Caco-2 (cell line): Measurements from ENCODE around the gene BTLA. TPM values are rescaled to one million over a fixed set of nuclear protein-coding genes. Genes with fewer than 3 reads are reported as not detected.
"Not testable (repeated sequence)": the region's sequence is repeated elsewhere in the genome, so short reads cannot be mapped to it uniquely, and the experiment has no call there.

Experiments used
- BruUV-seq: library from RNA; stranded (reverse); fragments of 400-500 nt; replicated peaks from 2 replicates; lab custom pipeline; 2021; lab: Mats Ljungman, UMichigan
- CTCF ChIA-PET: fragments of 300-600 bp; sonication (Branson Sonifier 250); formaldehyde crosslinking; loops from one replicate; lab custom pipeline; 2022; ENCODE audit warnings: antibody characterized with exemption; lab: Charles Lee
- POLR2A ChIA-PET: fragments of 300-600 bp; sonication (Branson Sonifier 250); formaldehyde crosslinking; loops from one replicate; lab custom pipeline; 2022; ENCODE audit warnings: antibody characterized with exemption; lab: Charles Lee
- DNase-seq, 2 experiments: peaks; one replicate each; pipeline versions ENCODE4 v3.0.0 to v3.0.0-alpha.2; 2020 to 2022
- H3K27me3 ChIP-seq: replicated peaks from 2 replicates; pipeline ENCODE4 v1.6.0; 2011; ENCODE audit warnings: low read length; ENCODE audit not compliant: control insufficient read depth, insufficient read depth
- H3K36me3 ChIP-seq: 2 replicates; pipeline ENCODE4 v1.5.1; 2011; ENCODE audit warnings: low read length; ENCODE audit not compliant: control insufficient read depth, insufficient read depth
- H3K4me1 ChIP-seq: fragments of 250-450 bp; sonication (Bioruptor Pico); 2 replicates; pipeline ENCODE4 v1.5.1; 2020; ENCODE audit warnings: mild to moderate bottlenecking
- H3K4me3 ChIP-seq: 2 replicates; pipeline ENCODE4 v1.5.1; 2011; ENCODE audit warnings: low read depth, mild to moderate bottlenecking, control low read depth, low read length
- H3K9me3 ChIP-seq: fragments of 250-450 bp; sonication (Bioruptor Pico); 2 replicates; pipeline ENCODE4 v1.5.1; 2020; ENCODE audit warnings: mild to moderate bottlenecking, moderate library complexity
- H3K27ac Mint-ChIP-seq: one replicate; pipeline ENCODE4 v1.8.0; 2022; ENCODE audit warnings: mixed read lengths; ENCODE audit not compliant: unreplicated experiment
- H3K27me3 Mint-ChIP-seq: one replicate; pipeline ENCODE4 v1.8.0; 2022; ENCODE audit warnings: mixed read lengths; ENCODE audit not compliant: insufficient read depth, unreplicated experiment
- H3K36me3 Mint-ChIP-seq: one replicate; pipeline ENCODE4 v1.8.0; 2022; ENCODE audit warnings: mild to moderate bottlenecking, mixed read lengths; ENCODE audit not compliant: insufficient read depth, unreplicated experiment
- H3K4me1 Mint-ChIP-seq: one replicate; pipeline ENCODE4 v1.8.0; 2022; ENCODE audit warnings: low read depth, mixed read lengths; ENCODE audit not compliant: unreplicated experiment
- H3K4me3 Mint-ChIP-seq: one replicate; pipeline ENCODE4 v1.8.0; 2022; ENCODE audit warnings: mild to moderate bottlenecking, moderate library complexity, mixed read lengths; ENCODE audit not compliant: unreplicated experiment
- H3K9me3 Mint-ChIP-seq: one replicate; pipeline ENCODE4 v1.8.0; 2022; ENCODE audit warnings: mixed read lengths; ENCODE audit not compliant: unreplicated experiment
- intact Hi-C: fragments of 100-400 bp; cut with micrococcal nuclease; formaldehyde crosslinking; loops from one replicate; pipeline ENCODE4 v1.10.0; 2022; ENCODE audit not compliant: unreplicated experiment
- total RNA-seq: library from RNA; stranded (reverse); gene quantifications from 2 replicates; pipeline ENCODE4 v1.2.3, GENCODE V29; 2022
- TF ChIP-seq, protein P1 (sequence below), 2 experiments: fragments of 200-600 bp in 1 of 2; IDR thresholded peaks; 1 replicate in 1 of 2; 2 replicates in 1 of 2; pipeline versions ENCODE4 v1.5.1 to v1.8.0; 2011 to 2022; ENCODE audit warnings: antibody characterized with exemption in 1 of 2, control low read depth in 1 of 2, inconsistent platforms in 1 of 2, low read depth in 1 of 2, low read length in 1 of 2, mild to moderate bottlenecking in 1 of 2, moderate library complexity in 1 of 2; ENCODE audit not compliant: insufficient read depth in 1 of 2, severe bottlenecking in 1 of 2, unreplicated experiment in 1 of 2

BTLA gene
- total RNA-seq, 1 experiment from 2014 or later, result not detected

DNA sequence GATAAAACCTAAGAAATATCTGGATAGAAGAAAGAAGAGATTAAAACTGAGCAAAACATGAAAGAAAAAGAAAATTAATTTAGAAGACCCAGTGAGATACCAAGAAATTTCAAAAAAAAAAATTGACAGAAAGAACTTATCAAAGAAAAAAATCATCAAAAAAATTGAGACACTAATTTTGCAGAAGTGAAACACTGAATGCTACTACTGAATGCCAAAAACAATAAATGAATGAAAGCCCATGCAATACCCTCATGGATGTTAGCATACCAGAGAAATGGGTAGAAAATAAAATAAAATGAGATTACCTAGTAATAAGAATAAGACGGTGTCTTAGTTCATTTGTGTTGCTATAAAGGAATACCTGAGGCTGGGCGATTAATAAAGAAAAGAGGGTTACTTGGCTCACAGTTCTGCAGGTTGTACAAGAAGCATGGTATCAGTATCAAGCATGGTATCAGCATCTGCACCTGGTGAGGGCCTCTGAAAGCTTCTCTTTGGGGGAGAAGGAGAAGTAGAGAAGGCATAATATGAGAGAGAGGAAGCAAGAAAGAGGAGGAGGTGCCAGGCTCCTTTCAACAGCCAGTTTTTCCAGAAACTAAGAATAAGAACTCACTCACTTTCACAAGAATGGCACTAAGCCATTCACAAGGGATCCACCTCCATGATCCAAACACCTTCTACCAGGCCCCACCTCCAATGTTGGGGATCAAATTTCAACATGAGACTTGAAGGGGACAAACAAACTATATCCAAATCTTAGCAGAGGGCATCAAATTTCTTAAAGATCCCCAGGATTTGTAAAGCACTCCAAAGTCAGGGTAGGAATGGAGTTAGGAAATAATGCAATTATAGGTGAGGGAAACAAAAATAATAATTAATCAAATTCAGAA, 73.2 kb downstream of the BTLA start:
- no peak overlapping the region for H3K4me3 ChIP-seq
- Mint-ChIP-seq H3K9me3 (no peaks in the 10 kb centered on the region), H3K4me3 (no peak overlapping the region), H3K27ac (no peak overlapping the region), H3K36me3 (no peaks in the 10 kb centered on the region), H3K4me1 (peaks cover 6% of the 10 kb centered on the region), H3K27me3 (no peaks in the 10 kb centered on the region)
- ChIA-PET CTCF (no interaction called here), POLR2A (no interaction called here)
- DNase-seq, result no peak
- H3K9me3 ChIP-seq, result no peaks in the 10 kb centered on the region
- BruUV-seq, result no TSS peak
- intact Hi-C loops, result no loop called here
- H3K36me3 ChIP-seq, result no peaks in the 10 kb centered on the region
- no peaks in the 10 kb centered on the region for H3K27me3 ChIP-seq
- TF ChIP-seq, protein P1, sequence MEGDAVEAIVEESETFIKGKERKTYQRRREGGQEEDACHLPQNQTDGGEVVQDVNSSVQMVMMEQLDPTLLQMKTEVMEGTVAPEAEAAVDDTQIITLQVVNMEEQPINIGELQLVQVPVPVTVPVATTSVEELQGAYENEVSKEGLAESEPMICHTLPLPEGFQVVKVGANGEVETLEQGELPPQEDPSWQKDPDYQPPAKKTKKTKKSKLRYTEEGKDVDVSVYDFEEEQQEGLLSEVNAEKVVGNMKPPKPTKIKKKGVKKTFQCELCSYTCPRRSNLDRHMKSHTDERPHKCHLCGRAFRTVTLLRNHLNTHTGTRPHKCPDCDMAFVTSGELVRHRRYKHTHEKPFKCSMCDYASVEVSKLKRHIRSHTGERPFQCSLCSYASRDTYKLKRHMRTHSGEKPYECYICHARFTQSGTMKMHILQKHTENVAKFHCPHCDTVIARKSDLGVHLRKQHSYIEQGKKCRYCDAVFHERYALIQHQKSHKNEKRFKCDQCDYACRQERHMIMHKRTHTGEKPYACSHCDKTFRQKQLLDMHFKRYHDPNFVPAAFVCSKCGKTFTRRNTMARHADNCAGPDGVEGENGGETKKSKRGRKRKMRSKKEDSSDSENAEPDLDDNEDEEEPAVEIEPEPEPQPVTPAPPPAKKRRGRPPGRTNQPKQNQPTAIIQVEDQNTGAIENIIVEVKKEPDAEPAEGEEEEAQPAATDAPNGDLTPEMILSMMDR (IDR thresholded peaks at IDR 0.05; ENCODE audit: insufficient read depth in 1 of 2, low read depth in 1 of 2, low read length in 1 of 2, severe bottlenecking in 1 of 2, unreplicated experiment in 1 of 2), result no peak
- peaks cover 5% of the 10 kb centered on the region; the same call in 1 of the 2 replicates for H3K4me1 ChIP-seq

DNA sequence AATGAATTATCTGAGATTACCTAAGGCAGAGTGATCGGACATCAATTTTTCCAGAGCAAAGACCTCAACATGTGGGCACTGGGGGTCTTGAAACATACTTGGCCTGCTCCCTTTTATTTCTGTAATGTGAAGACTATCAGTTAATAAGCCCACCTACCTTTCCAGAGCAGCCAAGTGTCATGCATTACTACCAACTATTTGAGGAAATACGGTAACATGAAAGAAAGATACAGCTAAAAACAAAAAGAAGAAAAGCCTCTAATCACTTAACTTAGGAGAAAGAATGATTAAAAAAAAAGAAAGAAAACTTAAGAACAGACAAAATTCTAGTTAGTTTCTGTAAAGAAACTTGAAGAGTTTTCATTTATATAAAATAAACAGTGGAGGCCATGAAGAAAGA, 73.9 kb downstream of the BTLA start:
- Mint-ChIP-seq H3K4me3 (no peak overlapping the region), H3K4me1 (peaks cover 6% of the 10 kb centered on the region), H3K36me3 (no peaks in the 10 kb centered on the region), H3K27me3 (no peaks in the 10 kb centered on the region), H3K27ac (no peak overlapping the region), H3K9me3 (no peaks in the 10 kb centered on the region)
- intact Hi-C loops, result no loop called here
- no peak for DNase-seq
- ChIA-PET POLR2A (no interaction called here), CTCF (no interaction called here)
- TF ChIP-seq, protein P1 (IDR thresholded peaks at IDR 0.05; ENCODE audit: insufficient read depth in 1 of 2, low read depth in 1 of 2, low read length in 1 of 2, severe bottlenecking in 1 of 2, unreplicated experiment in 1 of 2), result no peak
- Histone ChIP-seq H3K4me3 (no peak overlapping the region), H3K36me3 (no peaks in the 10 kb centered on the region), H3K27me3 (no peaks in the 10 kb centered on the region), H3K9me3 (no peaks in the 10 kb centered on the region), H3K4me1 (peaks cover 5% of the 10 kb centered on the region; the same call in 1 of the 2 replicates)
- no TSS peak for BruUV-seq

DNA sequence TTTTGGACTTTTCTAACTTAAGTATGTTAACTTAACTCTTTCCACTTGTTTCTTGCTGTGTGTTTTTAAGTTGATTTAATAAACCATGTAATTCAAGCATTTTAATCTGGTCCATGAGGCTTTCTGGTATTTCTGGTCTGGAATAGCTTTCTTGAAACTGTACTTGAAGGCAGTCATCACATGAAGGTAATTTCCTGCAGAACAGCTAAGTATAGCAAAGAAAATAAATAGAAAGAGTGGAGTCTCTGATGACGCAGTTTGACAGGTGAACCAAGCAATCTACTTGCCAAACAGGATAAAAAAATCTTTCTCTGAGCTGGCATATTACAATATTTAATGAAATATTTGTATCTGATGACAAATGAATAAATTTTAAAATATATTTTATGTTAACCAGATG, 74.9 kb downstream of the BTLA start:
- DNase-seq, result no peak
- H3K4me1 Mint-ChIP-seq, result peaks cover 6% of the 10 kb centered on the region
- no peaks in the 10 kb centered on the region for H3K36me3 ChIP-seq
- intact Hi-C loops, result no loop called here
- no peaks in the 10 kb centered on the region for H3K9me3 Mint-ChIP-seq
- H3K9me3 ChIP-seq, result no peaks in the 10 kb centered on the region
- no peaks in the 10 kb centered on the region for H3K36me3 Mint-ChIP-seq
- TF ChIP-seq, protein P1 (IDR thresholded peaks at IDR 0.05; ENCODE audit: insufficient read depth in 1 of 2, low read depth in 1 of 2, low read length in 1 of 2, severe bottlenecking in 1 of 2, unreplicated experiment in 1 of 2), result no peak
- BruUV-seq, result no TSS peak
- ChIA-PET CTCF (no interaction called here), POLR2A (no interaction called here)
- no peaks in the 10 kb centered on the region for H3K27me3 ChIP-seq
- H3K4me3 ChIP-seq, result no peak overlapping the region
- H3K27ac Mint-ChIP-seq, result no peak overlapping the region
- H3K27me3 Mint-ChIP-seq, result no peaks in the 10 kb centered on the region
- no peak overlapping the region for H3K4me3 Mint-ChIP-seq
- H3K4me1 ChIP-seq, result peaks cover 5% of the 10 kb centered on the region; the same call in 1 of the 2 replicates

DNA sequence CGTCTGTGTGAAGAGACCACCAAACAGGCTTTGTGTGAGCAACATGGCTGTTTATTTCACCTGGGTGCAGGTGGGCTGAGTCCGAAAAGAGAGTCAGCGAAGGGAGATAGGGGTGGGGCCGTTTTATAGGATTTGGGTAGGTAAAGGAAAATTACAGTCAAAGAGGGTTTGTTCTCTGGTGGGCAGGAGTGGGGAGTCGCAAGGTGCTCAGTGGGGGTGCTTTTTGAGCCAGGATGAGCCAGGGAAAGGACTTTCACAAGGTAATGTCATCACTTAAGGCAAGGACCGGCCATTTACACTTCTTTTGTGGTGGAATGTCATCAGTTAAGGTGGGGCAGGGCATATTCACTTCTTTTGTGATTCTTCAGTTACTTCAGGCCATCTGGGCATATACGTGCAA, 76.4 kb downstream of the BTLA start:
- H3K4me3 Mint-ChIP-seq, H3K4me1 ChIP-seq, H3K36me3 ChIP-seq, DNase-seq, H3K4me1 Mint-ChIP-seq, H3K27ac Mint-ChIP-seq, H3K4me3 ChIP-seq, BruUV-seq, H3K27me3 Mint-ChIP-seq, H3K9me3 Mint-ChIP-seq, H3K36me3 Mint-ChIP-seq, intact Hi-C loops, CTCF ChIA-PET, H3K9me3 ChIP-seq, POLR2A ChIA-PET, H3K27me3 ChIP-seq: not testable (repeated sequence)

DNA sequence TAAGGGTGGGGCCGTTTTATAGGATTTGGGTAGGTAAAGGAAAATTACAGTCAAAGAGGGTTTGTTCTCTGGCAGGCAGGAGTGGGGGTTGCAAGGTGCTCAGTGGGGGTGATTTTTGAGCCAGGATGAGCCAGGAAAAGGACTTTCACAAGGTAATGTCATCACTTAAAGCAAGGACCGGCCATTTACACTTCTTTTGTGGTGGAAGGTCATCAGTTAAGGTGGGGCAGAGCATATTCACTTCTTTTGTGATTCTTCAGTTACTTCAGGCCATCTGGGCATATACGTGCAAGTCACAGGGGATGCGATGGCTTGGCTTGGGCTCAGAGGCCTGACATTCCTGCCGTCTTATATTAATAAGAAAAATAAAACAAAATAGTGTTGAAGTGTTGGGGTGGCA, 80.7 kb downstream of the BTLA start:
- intact Hi-C loops, H3K9me3 ChIP-seq, H3K4me3 Mint-ChIP-seq, H3K36me3 Mint-ChIP-seq, H3K36me3 ChIP-seq, BruUV-seq, H3K27me3 ChIP-seq, H3K27ac Mint-ChIP-seq, H3K27me3 Mint-ChIP-seq, POLR2A ChIA-PET, H3K4me3 ChIP-seq, H3K4me1 Mint-ChIP-seq, DNase-seq, CTCF ChIA-PET, H3K4me1 ChIP-seq: not testable (repeated sequence)
- H3K9me3 Mint-ChIP-seq, result peaks cover 11% of the 10 kb centered on the region
